Erythroblast (primary cell): ENCODE data around the gene RTL3.

Experiments
- GATA1 ChIP-seq: IDR thresholded peaks from 2 replicates; pipeline ENCODE4 v1.6.1; 2011; ENCODE audit warnings: low read depth, mild to moderate bottlenecking, control low read depth, low read length, moderate library complexity
- POLR2A ChIP-seq: IDR thresholded peaks from 2 replicates; pipeline ENCODE4 v1.6.1; 2011; ENCODE audit warnings: mild to moderate bottlenecking, low read length

DNA sequence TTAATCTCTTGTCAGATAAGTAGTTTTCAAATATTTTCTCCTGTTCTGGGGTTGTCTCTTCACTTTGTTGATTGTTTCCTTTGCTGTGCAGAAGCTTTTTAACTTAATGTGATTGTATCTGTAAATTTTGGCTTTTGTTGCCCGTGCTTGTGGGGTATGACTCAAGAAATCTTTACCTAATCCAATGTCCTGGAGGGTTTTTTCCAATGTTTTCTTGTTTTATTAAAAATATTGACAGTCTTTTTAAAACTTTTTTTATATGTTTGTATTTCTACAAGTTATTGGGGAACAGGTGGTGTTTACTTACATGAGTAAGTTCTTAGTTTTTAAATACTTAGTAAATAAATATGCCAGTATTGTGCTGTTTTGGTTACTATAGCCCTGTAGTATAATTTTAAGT is 44.9 kb downstream of the RTL3 start:
- TF ChIP-seq POLR2A = no peak
- no peak for TF ChIP-seq GATA1
